ENCODE results near the gene CCL13. TPM values are rescaled to one million over a fixed set of nuclear protein-coding genes. Genes with fewer than 3 reads are reported as not detected.

The CCL13 gene
- total RNA-seq: not detected
- polyA plus RNA-seq (2013, experiment 1 of 2): not detected
- not detected for polyA plus RNA-seq (2013, experiment 2 of 2)
- long read RNA-seq, experiment 1: 0 reads
- long read RNA-seq, experiment 2: 0 reads
- long read RNA-seq, experiment 3: 0 reads
- long read RNA-seq, experiment 4: 0 reads

DNA sequence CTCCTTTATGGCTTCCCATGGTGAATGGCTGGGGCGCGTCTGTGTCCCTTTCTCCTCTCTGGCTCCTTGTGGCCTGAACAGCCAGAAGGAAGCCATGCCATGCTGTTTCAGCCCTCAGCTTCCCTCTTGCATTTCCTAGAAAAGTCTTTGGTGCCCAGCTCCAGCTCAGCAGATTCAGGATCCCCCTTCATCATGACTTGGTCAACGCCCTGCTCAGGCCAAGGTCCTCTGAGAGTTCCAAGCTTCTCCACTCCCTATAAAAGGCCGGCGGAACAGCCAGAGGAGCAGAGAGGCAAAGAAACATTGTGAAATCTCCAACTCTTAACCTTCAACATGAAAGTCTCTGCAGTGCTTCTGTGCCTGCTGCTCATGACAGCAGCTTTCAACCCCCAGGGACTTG, at the start of gene CCL13:
Gene CCL13, plus strand, starts transcription at position 287 of the 400 bp plus-strand sequence. Its CDS starts 47 bp downstream, at position 334.
- H3K9me3 Mint-ChIP-seq: peaks cover 10% of the 10 kb centered on the region

DNA sequence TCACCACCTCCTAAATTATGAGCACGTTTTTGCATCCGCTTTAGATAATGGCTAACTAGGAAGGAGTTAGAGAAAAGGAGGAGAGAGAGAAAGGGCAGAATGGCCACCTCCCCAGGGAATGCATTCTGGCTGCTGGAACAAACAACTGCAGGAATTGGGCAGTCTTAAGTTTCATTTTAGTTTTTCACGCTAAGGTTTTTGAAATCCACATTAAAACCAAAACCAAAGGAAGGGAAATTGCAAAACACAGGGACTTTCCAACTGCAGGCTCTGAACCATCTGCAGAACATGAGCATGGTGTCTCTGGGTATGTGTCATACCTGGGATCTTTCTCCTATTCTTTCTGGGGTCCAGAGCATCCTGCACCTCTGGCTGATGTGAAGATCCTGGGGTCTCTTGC, 49.2 kb upstream of the CCL13 start:
- Mint-ChIP-seq H3K27ac (no peak overlapping the region), H3K4me3 (no peak overlapping the region)

More for the DNA sequence above, at the start of gene CCL13:
- no peak within 1 kb of the TSS for H3K27ac Mint-ChIP-seq
- no peaks in the 10 kb centered on the region for H3K36me3 Mint-ChIP-seq (ENCODE audit: low read depth)
- H3K27me3 Mint-ChIP-seq (ENCODE audit: insufficient read depth): peaks cover 9% of the 10 kb centered on the region
- H3K27me3 ChIP-seq (ENCODE audit: control insufficient read depth, insufficient read depth, low read length, poor library complexity, severe bottlenecking): no peaks in the 10 kb centered on the region
- no peaks in the 10 kb centered on the region for H3K4me1 ChIP-seq (ENCODE audit: control insufficient read depth, insufficient read depth, low read length)
- H3K4me3 Mint-ChIP-seq: no peak within 1 kb of the TSS
- H3K9ac ChIP-seq (ENCODE audit: extremely low read depth, low read length, poor library complexity, severe bottlenecking): no peak within 1 kb of the TSS
- H3K36me3 ChIP-seq (ENCODE audit: control insufficient read depth, insufficient read depth, low read length): no peaks in the 10 kb centered on the region
- TF ChIP-seq, protein P1, sequence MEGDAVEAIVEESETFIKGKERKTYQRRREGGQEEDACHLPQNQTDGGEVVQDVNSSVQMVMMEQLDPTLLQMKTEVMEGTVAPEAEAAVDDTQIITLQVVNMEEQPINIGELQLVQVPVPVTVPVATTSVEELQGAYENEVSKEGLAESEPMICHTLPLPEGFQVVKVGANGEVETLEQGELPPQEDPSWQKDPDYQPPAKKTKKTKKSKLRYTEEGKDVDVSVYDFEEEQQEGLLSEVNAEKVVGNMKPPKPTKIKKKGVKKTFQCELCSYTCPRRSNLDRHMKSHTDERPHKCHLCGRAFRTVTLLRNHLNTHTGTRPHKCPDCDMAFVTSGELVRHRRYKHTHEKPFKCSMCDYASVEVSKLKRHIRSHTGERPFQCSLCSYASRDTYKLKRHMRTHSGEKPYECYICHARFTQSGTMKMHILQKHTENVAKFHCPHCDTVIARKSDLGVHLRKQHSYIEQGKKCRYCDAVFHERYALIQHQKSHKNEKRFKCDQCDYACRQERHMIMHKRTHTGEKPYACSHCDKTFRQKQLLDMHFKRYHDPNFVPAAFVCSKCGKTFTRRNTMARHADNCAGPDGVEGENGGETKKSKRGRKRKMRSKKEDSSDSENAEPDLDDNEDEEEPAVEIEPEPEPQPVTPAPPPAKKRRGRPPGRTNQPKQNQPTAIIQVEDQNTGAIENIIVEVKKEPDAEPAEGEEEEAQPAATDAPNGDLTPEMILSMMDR (conservative IDR thresholded peaks at IDR 0.05): no peak
- H3K27ac ChIP-seq (ENCODE audit: low read depth, low read length): no peak within 1 kb of the TSS
- no peaks in the 10 kb centered on the region for H3K4me1 Mint-ChIP-seq
- WGBS, 2 experiments (ENCODE audit: insufficient coverage in 1 of 2, insufficient read length in 1 of 2): 97% methylated on average over 5 of the region's 5 CpGs; no CpG with 5 or more reads in 1 of the 2 experiments
- H3K9me3 ChIP-seq (ENCODE audit: control insufficient read depth, low read length): no peaks in the 10 kb centered on the region
- H3K4me3 ChIP-seq (ENCODE audit: low read length): no peak within 1 kb of the TSS
- no peak for DNase-seq

DNA sequence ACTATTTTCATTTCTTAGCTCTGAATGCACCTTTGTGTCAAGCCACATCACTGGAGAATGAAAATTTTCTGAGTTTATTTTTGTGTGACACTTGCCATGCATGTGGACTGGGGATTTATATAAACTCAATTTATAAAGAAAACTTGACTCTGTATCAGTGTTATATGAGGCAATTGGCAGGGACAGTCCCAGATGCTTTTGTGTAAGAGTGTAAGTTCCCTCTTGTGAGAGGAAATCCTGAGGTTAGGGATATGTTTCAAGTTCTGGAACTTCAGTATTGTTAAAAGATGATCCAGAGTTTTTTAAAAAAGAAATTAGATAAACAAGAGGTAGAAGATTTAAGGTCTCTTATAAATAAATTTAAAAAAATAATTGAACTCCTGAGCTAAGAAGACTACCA, 47.9 kb upstream of the CCL13 start:
- Histone ChIP-seq H3K27me3 (ENCODE audit: control insufficient read depth, insufficient read depth, low read length, poor library complexity, severe bottlenecking) (no peaks in the 10 kb centered on the region), H3K9ac (ENCODE audit: extremely low read depth, low read length, poor library complexity, severe bottlenecking) (no peak overlapping the region), H3K9me3 (ENCODE audit: control insufficient read depth, low read length) (peaks cover 13% of the 10 kb centered on the region), H3K4me1 (ENCODE audit: control insufficient read depth, insufficient read depth, low read length) (no peaks in the 10 kb centered on the region), H3K36me3 (ENCODE audit: control insufficient read depth, insufficient read depth, low read length) (no peaks in the 10 kb centered on the region), H3K27ac (ENCODE audit: low read depth, low read length) (no peak overlapping the region), H3K4me3 (ENCODE audit: low read length) (no peak overlapping the region)
- peaks cover 7% of the 10 kb centered on the region for H3K27me3 Mint-ChIP-seq (ENCODE audit: insufficient read depth)
- no peak overlapping the region for H3K27ac Mint-ChIP-seq
- H3K36me3 Mint-ChIP-seq (ENCODE audit: low read depth): peaks cover 3% of the 10 kb centered on the region
- H3K4me1 Mint-ChIP-seq: peaks cover 12% of the 10 kb centered on the region
- no peak for DNase-seq
- H3K4me3 Mint-ChIP-seq: no peak overlapping the region
- TF ChIP-seq, protein P1 (conservative IDR thresholded peaks at IDR 0.05): no peak
- peaks cover 7% of the 10 kb centered on the region for H3K9me3 Mint-ChIP-seq

More for the DNA sequence above, 49.2 kb upstream of the CCL13 start:
- Mint-ChIP-seq H3K36me3 (ENCODE audit: low read depth) (peaks cover 3% of the 10 kb centered on the region), H3K27me3 (ENCODE audit: insufficient read depth) (peaks cover 4% of the 10 kb centered on the region), H3K4me1 (peaks cover 12% of the 10 kb centered on the region), H3K9me3 (peaks cover 9% of the 10 kb centered on the region)
- Histone ChIP-seq H3K27me3 (ENCODE audit: control insufficient read depth, insufficient read depth, low read length, poor library complexity, severe bottlenecking) (no peaks in the 10 kb centered on the region), H3K9me3 (ENCODE audit: control insufficient read depth, low read length) (peaks cover 13% of the 10 kb centered on the region), H3K27ac (ENCODE audit: low read depth, low read length) (no peak overlapping the region), H3K9ac (ENCODE audit: extremely low read depth, low read length, poor library complexity, severe bottlenecking) (no peak overlapping the region), H3K4me3 (ENCODE audit: low read length) (no peak overlapping the region), H3K36me3 (ENCODE audit: control insufficient read depth, insufficient read depth, low read length) (no peaks in the 10 kb centered on the region), H3K4me1 (ENCODE audit: control insufficient read depth, insufficient read depth, low read length) (no peaks in the 10 kb centered on the region)
- WGBS, 2 experiments (ENCODE audit: insufficient coverage in 1 of 2, insufficient read length in 1 of 2): 80 to 100% methylated on average over 1 to 3 of the region's 3 CpGs
- TF ChIP-seq, protein P1 (conservative IDR thresholded peaks at IDR 0.05): no peak
- no peak for DNase-seq
